Right atrium auricular region (tissue), 2 donors: ENCODE results near the gene NDUFS1. TPM values are rescaled to one million over a fixed set of nuclear protein-coding genes. Genes with fewer than 3 reads are reported as not detected.
"Not testable (repeated sequence)": the region's sequence is repeated elsewhere in the genome, so short reads cannot be mapped to it uniquely, and the experiment has no call there.

Experiments
- DNase-seq: peaks from one replicate; pipeline ENCODE4 v3.0.0-alpha.2; 2019; ENCODE audit warnings: low spot score
- H3K27ac ChIP-seq, 2 donors: fragments of 200-600 bp; sonication (generic); 1 replicate in 1 of 2; 2 replicates in 1 of 2; pipeline ENCODE4 v1.5.1; 2016 to 2019
- H3K27me3 ChIP-seq, 2 donors: fragments of 200-600 bp; sonication (generic); one replicate each; pipeline versions ENCODE4 v1.5.1 to v1.6.0; 2017 to 2019
- H3K36me3 ChIP-seq: fragments of 200-600 bp; sonication (generic); one replicate; pipeline ENCODE4 v1.5.1; 2016
- H3K4me1 ChIP-seq, 2 donors: fragments of 200-600 bp; sonication (generic); one replicate each; pipeline versions ENCODE4 v1.5.1 to v1.6.0; 2017 to 2019
- H3K4me3 ChIP-seq, 2 donors: fragments of 200-600 bp; sonication (generic); 1 replicate in 1 of 2; 2 replicates in 1 of 2; pipeline ENCODE4 v1.5.1; 2017 to 2019; ENCODE audit warnings: mild to moderate bottlenecking in 1 of 2, moderate library complexity in 1 of 2
- H3K9me3 ChIP-seq, 2 donors: fragments of 200-600 bp; sonication (generic); one replicate each; pipeline ENCODE4 v1.5.1; 2019
- total RNA-seq, 2 donors: library from RNA; depleted of rRNA; stranded (reverse); fragments of >200 nt; gene quantifications; one replicate each; pipeline ENCODE4 v1.1.0, GENCODE V29; 2016
- TF ChIP-seq, protein P1 (sequence below), 2 donors: fragments of 200-600 bp; sonication (generic); IDR thresholded peaks; one replicate each; pipeline ENCODE4 v1.5.1; 2019; ENCODE audit warnings: antibody characterized with exemption in 2 of 2

The NDUFS1 gene
- total RNA-seq, 2 donors from 2014 or later: 183 to 388 TPM

DNA sequence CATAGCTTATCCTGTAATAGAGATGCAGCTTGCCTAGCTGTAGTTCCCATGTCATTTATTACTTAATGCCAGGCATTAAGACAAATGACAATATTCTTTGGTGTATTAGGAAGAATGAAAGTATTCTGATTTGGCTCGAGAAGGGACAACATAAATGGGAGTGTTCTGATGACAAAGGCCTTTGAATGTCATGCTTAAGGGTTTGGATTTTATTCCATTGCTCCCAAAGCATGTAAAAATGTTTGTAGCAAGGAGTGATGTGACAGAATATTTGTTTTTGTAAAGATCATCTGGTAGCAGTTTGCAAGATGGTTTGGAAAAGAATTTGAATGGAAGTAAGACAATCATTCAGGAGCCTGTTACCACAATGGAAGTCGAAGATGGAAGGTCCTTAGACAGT lies 30.9 kb upstream of the NDUFS1 start:
- TF ChIP-seq, protein P1, sequence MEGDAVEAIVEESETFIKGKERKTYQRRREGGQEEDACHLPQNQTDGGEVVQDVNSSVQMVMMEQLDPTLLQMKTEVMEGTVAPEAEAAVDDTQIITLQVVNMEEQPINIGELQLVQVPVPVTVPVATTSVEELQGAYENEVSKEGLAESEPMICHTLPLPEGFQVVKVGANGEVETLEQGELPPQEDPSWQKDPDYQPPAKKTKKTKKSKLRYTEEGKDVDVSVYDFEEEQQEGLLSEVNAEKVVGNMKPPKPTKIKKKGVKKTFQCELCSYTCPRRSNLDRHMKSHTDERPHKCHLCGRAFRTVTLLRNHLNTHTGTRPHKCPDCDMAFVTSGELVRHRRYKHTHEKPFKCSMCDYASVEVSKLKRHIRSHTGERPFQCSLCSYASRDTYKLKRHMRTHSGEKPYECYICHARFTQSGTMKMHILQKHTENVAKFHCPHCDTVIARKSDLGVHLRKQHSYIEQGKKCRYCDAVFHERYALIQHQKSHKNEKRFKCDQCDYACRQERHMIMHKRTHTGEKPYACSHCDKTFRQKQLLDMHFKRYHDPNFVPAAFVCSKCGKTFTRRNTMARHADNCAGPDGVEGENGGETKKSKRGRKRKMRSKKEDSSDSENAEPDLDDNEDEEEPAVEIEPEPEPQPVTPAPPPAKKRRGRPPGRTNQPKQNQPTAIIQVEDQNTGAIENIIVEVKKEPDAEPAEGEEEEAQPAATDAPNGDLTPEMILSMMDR (IDR thresholded peaks at IDR 0.05): no peak
- Histone ChIP-seq H3K36me3 (no peaks in the 10 kb centered on the region), H3K27ac (no peak overlapping the region), H3K9me3 (no peaks in the 10 kb centered on the region), H3K4me3 (no peak overlapping the region), H3K27me3 (no peaks in the 10 kb centered on the region), H3K4me1 (no peaks in the 10 kb centered on the region)
- DNase-seq: no peak

DNA sequence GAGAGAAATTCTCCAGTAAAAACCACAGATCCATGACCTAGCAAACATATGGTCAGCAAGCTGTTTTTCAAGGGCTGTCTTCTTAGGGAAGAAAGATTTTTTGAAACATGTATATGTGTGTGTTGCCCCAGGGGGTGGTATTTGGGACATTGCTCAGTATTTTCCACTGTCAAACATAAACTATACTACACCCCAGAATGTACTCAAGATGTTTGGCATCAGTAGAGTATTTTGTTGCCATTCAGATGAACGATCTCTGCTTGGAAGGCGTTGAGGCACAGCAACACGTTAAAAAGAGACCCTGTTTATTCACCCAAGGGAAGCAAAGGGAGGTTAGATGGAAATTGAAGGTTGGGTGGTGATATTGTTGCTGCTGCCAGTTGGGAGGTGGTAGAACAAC lies 30.4 kb upstream of the NDUFS1 start:
- Histone ChIP-seq H3K4me3 (no peak overlapping the region), H3K27me3 (no peaks in the 10 kb centered on the region), H3K36me3 (no peaks in the 10 kb centered on the region), H3K9me3 (no peaks in the 10 kb centered on the region), H3K27ac (no peak overlapping the region), H3K4me1 (no peaks in the 10 kb centered on the region)
- no peak for DNase-seq
- TF ChIP-seq, protein P1 (IDR thresholded peaks at IDR 0.05): no peak

DNA sequence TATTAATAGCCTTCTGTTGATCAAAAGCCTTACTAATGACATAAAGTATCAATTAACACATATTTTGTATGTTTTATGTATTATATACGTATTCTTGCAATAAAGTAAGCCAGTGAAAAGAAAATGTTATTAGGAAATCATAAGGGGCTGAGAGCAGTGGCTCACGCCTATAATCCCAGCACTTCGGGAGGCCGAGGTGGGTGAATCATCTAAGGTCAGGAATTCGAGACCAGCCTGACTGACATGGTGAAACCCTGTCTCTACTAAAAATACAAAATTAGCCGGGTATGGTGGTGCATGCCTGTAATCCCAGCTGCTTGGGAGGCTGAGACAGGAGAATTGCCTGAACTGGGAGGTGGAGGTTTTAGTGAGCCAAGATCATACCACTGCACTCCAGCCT lies 22.3 kb upstream of the NDUFS1 start:
- not testable (repeated sequence) for H3K27ac ChIP-seq, H3K36me3 ChIP-seq, H3K4me3 ChIP-seq, DNase-seq, H3K9me3 ChIP-seq, H3K4me1 ChIP-seq, H3K27me3 ChIP-seq

DNA sequence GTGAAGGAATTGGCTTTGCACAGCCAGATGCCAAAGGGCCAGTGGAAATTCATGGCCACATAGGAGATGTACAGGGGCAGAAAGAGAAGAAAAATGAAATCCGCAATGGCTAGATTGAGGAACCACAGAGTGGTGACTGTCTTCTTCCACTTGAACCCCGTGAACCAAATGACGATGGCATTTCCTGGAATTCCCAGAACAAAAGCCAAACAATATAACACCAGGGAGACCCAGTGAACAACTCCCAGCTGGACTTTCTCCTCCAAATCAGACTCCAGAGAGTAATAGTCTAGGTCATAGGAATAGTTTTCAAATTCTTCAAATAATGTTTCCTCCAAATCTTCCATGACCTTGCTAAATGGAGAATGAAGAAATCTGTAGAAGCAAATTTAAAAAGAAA lies 17.7 kb upstream of the NDUFS1 start:
- no peaks in the 10 kb centered on the region for H3K27me3 ChIP-seq
- no peaks in the 10 kb centered on the region for H3K9me3 ChIP-seq
- no peak for DNase-seq
- no peak overlapping the region for H3K4me3 ChIP-seq
- no peaks in the 10 kb centered on the region for H3K4me1 ChIP-seq
- H3K36me3 ChIP-seq: no peaks in the 10 kb centered on the region
- TF ChIP-seq, protein P1 (IDR thresholded peaks at IDR 0.05): no peak
- no peak overlapping the region for H3K27ac ChIP-seq

DNA sequence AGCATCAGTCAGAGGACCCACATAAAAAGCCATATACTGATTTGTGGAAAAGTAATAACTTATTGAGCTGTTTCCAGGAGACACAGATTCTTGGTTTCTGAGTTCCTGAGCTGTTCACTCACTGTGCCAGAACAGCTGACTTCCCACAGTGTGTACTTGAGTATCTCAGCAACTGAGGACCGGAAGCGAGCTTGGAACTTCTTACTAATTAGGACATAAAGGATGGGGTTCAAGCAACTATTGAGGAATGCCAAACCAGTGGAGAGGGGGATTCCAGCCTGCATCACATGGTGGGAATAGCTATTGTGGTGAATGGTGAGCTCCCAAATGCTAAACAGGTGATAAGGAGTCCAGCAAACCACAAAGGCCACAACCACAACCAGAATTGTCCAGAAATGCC lies 16.9 kb upstream of the NDUFS1 start:
- Histone ChIP-seq H3K4me1 (no peaks in the 10 kb centered on the region), H3K36me3 (no peaks in the 10 kb centered on the region), H3K9me3 (no peaks in the 10 kb centered on the region), H3K27ac (no peak overlapping the region), H3K4me3 (no peak overlapping the region), H3K27me3 (no peaks in the 10 kb centered on the region)
- no peak for DNase-seq
- TF ChIP-seq, protein P1 (IDR thresholded peaks at IDR 0.05): no peak

DNA sequence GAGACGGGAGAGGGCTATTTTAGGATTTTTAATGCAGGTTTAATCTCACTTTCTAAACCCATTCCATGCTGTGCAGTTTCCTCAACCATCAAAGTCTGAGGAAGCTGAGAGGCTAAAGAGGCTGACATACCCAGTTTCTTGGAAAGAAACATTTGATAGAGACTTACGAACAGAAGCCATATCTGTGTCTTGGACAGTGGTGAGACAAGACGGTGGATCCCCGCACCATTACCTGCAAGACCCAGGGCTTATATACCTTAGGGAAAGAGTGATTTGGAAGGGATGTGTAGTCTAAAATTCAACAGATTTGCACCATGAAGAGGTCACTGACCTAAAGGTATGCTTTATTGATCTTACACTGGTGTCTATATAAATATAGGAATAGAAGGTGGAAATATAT lies 13.9 kb upstream of the NDUFS1 start:
- H3K4me1 ChIP-seq: no peaks in the 10 kb centered on the region
- no peak for DNase-seq

DNA sequence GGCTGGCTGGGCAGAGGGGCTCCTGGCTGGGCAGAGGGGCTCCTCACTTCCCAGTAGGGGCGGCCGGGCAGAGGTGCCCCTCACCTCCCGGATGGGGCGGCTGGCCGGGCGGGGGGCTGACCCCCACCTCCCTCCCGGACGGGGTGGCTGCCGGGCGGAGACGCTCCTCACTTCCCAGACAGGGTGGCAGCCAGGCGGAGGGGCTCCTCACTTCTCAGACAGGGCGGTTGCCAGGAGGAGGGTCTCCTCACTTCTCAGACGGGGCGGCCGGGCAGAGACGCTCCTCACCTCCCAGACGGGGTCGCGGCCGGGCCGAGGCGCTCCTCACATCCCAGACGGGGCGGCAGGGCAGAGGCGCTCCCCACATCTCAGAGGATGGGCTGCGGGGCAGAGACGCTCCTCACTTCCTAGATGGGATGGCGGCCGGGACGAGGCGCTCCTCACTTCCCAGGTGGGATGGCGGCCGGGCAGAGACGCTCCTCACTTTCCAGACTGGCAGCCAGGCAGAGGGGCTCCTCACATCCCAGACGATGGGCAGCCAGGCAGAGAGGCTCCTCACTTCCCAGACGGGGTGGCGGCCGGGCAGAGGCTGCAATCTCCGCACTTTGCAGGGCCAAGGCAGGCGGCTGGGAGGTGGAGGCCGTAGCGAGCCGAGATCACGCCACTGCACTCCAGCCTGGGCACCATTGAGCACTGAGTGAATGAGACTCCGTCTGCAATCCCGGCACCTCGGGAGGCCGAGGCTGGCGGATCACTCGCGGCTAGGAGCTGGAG lies 12.6 kb upstream of the NDUFS1 start:
- H3K4me3 ChIP-seq, DNase-seq, H3K36me3 ChIP-seq, H3K9me3 ChIP-seq, H3K27ac ChIP-seq, H3K27me3 ChIP-seq, H3K4me1 ChIP-seq: not testable (repeated sequence)

More for the DNA sequence above, 13.9 kb upstream of the NDUFS1 start:
- no peak overlapping the region for H3K4me3 ChIP-seq
- H3K27me3 ChIP-seq: no peaks in the 10 kb centered on the region
- TF ChIP-seq, protein P1 (IDR thresholded peaks at IDR 0.05): no peak
- no peaks in the 10 kb centered on the region for H3K36me3 ChIP-seq
- H3K27ac ChIP-seq: no peak overlapping the region
- no peaks in the 10 kb centered on the region for H3K9me3 ChIP-seq

DNA sequence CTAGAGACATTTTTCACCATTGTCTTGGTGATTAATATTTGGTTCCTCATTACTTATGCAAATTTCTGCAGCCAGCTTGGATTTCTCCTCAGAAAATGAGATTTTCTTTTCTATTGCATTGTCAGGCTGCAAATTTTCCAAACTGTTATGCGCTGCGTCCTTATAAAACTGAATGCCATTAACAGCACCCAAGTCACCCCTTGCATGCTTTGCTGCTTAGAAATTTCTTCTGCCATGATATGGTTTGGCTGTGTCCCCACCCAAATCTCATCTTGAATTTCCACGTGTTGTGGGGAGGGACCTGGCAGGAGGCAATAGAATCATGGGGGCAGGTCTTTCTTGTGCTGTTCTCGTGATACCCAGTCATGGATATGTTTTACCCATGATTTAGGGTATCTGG lies 9.0 kb upstream of the NDUFS1 start:
- not testable (repeated sequence) for H3K36me3 ChIP-seq, H3K9me3 ChIP-seq, H3K4me3 ChIP-seq, H3K27me3 ChIP-seq, DNase-seq, H3K4me1 ChIP-seq, H3K27ac ChIP-seq
